ENCODE data around the gene WFDC10A.

The WFDC10A gene

DNA sequence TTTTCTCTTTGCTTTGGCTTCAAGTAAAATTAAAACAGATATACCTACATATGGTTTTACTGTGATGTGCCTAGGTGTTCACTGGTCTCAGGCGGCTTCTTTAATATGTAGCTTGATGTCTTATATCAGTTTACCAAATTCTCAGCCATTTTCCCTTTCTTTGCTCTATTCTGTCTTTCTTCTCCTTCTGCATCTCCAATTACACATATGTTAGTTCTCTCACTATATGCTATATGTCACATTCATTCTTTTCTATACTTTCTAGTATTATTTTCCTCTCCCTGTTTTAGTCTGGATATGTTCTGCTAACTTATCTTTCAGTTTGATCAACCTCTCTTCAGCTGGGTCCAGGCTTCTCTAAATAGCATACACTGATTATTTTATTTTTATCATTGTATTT, 36.0 kb upstream of the WFDC10A start:
- H3K27ac ChIP-seq: no peak overlapping the region
- TF ChIP-seq, protein P1, sequence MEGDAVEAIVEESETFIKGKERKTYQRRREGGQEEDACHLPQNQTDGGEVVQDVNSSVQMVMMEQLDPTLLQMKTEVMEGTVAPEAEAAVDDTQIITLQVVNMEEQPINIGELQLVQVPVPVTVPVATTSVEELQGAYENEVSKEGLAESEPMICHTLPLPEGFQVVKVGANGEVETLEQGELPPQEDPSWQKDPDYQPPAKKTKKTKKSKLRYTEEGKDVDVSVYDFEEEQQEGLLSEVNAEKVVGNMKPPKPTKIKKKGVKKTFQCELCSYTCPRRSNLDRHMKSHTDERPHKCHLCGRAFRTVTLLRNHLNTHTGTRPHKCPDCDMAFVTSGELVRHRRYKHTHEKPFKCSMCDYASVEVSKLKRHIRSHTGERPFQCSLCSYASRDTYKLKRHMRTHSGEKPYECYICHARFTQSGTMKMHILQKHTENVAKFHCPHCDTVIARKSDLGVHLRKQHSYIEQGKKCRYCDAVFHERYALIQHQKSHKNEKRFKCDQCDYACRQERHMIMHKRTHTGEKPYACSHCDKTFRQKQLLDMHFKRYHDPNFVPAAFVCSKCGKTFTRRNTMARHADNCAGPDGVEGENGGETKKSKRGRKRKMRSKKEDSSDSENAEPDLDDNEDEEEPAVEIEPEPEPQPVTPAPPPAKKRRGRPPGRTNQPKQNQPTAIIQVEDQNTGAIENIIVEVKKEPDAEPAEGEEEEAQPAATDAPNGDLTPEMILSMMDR (IDR thresholded peaks at IDR 0.05): no peak
- TF ChIP-seq ZFX (IDR thresholded peaks at IDR 0.05; ENCODE audit: borderline replicate concordance): no peak

GRCh38 chr20:45595235-45595634, 34.3 kb upstream of the WFDC10A start:
- H3K27ac ChIP-seq: no peak overlapping the region
- TF ChIP-seq, protein P1 (IDR thresholded peaks at IDR 0.05): no peak
- TF ChIP-seq ZFX (IDR thresholded peaks at IDR 0.05; ENCODE audit: borderline replicate concordance): no peak

GRCh38 chr20:45607810-45608209, 21.7 kb upstream of the WFDC10A start:
- no peak overlapping the region for H3K27ac ChIP-seq
- TF ChIP-seq ZFX (IDR thresholded peaks at IDR 0.05; ENCODE audit: borderline replicate concordance): no peak
- TF ChIP-seq, protein P1 (IDR thresholded peaks at IDR 0.05): no peak

- TF ChIP-seq, protein P1 (IDR thresholded peaks at IDR 0.05): no peak
- no peak for TF ChIP-seq ZFX (IDR thresholded peaks at IDR 0.05; ENCODE audit: borderline replicate concordance)
- H3K27ac ChIP-seq: no peak overlapping the region
Observed at GRCh38 chr20:45611054-45611453, 18.5 kb upstream of the WFDC10A start.

- TF ChIP-seq, protein P1 (IDR thresholded peaks at IDR 0.05): no peak
- TF ChIP-seq ZFX (IDR thresholded peaks at IDR 0.05; ENCODE audit: borderline replicate concordance): no peak
- H3K27ac ChIP-seq: no peak overlapping the region
Observed at GRCh38 chr20:45612314-45612713, 17.2 kb upstream of the WFDC10A start.

DNA sequence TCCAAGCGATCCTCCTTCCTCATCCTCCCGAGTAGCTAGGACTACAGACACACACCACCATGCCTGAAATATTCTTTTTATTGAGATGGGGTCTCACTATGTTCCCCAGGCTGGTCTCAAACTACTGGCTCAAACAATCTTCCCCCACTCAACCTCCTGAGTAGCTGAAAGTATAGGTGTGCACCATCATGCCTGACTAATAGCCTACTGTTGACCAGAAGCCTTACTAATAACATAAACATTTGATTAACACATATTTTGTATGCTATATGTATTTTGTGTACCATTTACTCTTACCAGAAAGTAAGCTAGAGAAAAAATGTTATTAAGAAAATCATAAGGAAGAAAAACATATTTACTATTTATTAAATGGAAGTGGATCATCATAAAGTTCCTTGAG, 11.9 kb upstream of the WFDC10A start:
- no peak overlapping the region for H3K27ac ChIP-seq
- no peak for TF ChIP-seq ZFX (IDR thresholded peaks at IDR 0.05; ENCODE audit: borderline replicate concordance)

- no peak for TF ChIP-seq ZFX (IDR thresholded peaks at IDR 0.05; ENCODE audit: borderline replicate concordance)
- peak overlapping the region; percentile 36 for H3K27ac ChIP-seq
Observed at GRCh38 chr20:45621593-45621992, 7.9 kb upstream of the WFDC10A start.

DNA sequence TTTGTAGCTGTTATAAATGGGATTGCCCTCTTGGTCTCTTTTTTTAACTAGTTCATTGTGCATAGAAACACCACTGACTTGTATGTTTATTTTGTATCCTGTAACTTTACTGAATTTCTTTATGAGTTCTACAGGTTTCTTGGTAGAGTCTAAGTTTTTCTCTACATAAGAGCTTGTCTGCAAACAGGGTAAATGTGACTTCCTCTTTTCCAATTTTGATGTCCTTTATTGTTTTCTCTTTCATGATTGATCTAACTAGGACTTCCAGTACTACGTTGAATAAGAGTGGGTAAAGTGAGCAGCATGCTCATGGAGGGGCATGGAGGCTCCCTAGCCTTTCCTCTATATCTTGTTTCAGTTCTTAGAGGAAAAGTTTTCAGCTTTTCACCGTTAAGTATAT, 3.0 kb upstream of the WFDC10A start:
- no peak for TF ChIP-seq ZFX (IDR thresholded peaks at IDR 0.05; ENCODE audit: borderline replicate concordance)
- TF ChIP-seq, protein P1 (IDR thresholded peaks at IDR 0.05): no peak
- no peak overlapping the region for H3K27ac ChIP-seq
